Left ventricle myocardium inferior (tissue), 1 donor: ENCODE measurements around the gene CBFB. TPM values are rescaled to one million over a fixed set of nuclear protein-coding genes. Genes with fewer than 3 reads are reported as not detected.
A peak's percentile ranks its signal among the peaks of the same experiment; 100 is the strongest.

ENCODE experiments used
- DNase-seq: peaks from one replicate; pipeline ENCODE4 v3.0.0-alpha.2; 2020
- H3K27ac ChIP-seq: fragments of 200-600 bp; replicated peaks from 2 replicates; pipeline ENCODE4 v1.8.0; 2021
- H3K27me3 ChIP-seq: fragments of 200-600 bp; 2 replicates; pipeline ENCODE4 v1.8.0; 2021; ENCODE audit warnings: low read depth
- H3K36me3 ChIP-seq: fragments of 200-600 bp; 2 replicates; pipeline ENCODE4 v1.8.0; 2021
- H3K4me1 ChIP-seq: fragments of 200-600 bp; 2 replicates; pipeline ENCODE4 v1.8.0; 2021
- H3K4me3 ChIP-seq: fragments of 200-600 bp; 2 replicates; pipeline ENCODE4 v1.8.0; 2021; ENCODE audit warnings: mild to moderate bottlenecking, moderate library complexity
- H3K9me3 ChIP-seq: fragments of 200-600 bp; replicated peaks from 2 replicates; pipeline ENCODE4 v1.8.0; 2021
- intact Hi-C: fragments of 100-400 bp; cut with micrococcal nuclease; formaldehyde crosslinking; loops from one replicate; pipeline ENCODE4 v1.11.0; 2022
- total RNA-seq: library from RNA; stranded (reverse); fragmentation: NEBNext Ultra II Directional; extraction: Animal tissue kit (Norgen Biotek cat#: 25700); gene quantifications from one replicate; pipeline ENCODE4 v1.2.1, GENCODE V29; 2021
- TF ChIP-seq, protein P1 (sequence below): fragments of 200-600 bp; IDR thresholded peaks from 2 replicates; pipeline ENCODE4 v1.8.0; 2021; ENCODE audit warnings: antibody characterized with exemption, mild to moderate bottlenecking, borderline replicate concordance
- donor health status: DM: no; HTN: yes; CAD: no; lungs with severe emphysema.

CBFB gene
- total RNA-seq, 1 donor from 2014 or later, result 25.2 TPM

DNA sequence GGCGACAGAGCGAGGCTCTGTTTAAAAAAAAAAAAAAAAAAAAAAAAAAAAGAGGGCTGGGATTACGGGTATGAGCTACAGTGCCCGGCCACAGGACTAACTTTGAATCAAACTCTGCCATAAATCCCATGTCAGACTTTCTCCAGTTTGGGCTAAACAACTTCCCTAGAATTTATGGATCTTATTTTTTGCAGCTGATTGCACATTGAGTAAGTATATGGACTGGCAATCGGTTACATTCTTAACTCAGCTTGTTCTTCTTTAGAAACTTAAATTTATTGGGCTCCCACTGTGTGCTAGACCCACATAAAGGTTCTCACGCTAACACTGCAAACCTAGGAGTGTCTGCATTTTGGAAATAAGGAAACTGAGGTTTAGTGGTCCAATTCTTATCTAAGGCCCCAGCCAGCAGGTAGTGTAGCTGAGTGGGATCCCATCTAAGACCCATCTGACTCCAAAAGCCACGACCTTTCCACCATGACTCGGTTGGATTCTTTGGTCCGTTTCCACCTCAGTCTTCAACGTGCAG, 718 bp upstream of the CBFB start:
- Histone ChIP-seq H3K4me3 (peak overlapping the region; percentile 99), H3K27ac (peak overlapping the region; percentile 99), H3K36me3 (peaks cover 8% of the 10 kb centered on the region), H3K27me3 (no peaks in the 10 kb centered on the region), H3K9me3 (no peaks in the 10 kb centered on the region), H3K4me1 (peaks cover 47% of the 10 kb centered on the region)
- intact Hi-C loops, result no loop called here
- TF ChIP-seq, protein P1, sequence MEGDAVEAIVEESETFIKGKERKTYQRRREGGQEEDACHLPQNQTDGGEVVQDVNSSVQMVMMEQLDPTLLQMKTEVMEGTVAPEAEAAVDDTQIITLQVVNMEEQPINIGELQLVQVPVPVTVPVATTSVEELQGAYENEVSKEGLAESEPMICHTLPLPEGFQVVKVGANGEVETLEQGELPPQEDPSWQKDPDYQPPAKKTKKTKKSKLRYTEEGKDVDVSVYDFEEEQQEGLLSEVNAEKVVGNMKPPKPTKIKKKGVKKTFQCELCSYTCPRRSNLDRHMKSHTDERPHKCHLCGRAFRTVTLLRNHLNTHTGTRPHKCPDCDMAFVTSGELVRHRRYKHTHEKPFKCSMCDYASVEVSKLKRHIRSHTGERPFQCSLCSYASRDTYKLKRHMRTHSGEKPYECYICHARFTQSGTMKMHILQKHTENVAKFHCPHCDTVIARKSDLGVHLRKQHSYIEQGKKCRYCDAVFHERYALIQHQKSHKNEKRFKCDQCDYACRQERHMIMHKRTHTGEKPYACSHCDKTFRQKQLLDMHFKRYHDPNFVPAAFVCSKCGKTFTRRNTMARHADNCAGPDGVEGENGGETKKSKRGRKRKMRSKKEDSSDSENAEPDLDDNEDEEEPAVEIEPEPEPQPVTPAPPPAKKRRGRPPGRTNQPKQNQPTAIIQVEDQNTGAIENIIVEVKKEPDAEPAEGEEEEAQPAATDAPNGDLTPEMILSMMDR, result no peak
- no peak for DNase-seq

DNA sequence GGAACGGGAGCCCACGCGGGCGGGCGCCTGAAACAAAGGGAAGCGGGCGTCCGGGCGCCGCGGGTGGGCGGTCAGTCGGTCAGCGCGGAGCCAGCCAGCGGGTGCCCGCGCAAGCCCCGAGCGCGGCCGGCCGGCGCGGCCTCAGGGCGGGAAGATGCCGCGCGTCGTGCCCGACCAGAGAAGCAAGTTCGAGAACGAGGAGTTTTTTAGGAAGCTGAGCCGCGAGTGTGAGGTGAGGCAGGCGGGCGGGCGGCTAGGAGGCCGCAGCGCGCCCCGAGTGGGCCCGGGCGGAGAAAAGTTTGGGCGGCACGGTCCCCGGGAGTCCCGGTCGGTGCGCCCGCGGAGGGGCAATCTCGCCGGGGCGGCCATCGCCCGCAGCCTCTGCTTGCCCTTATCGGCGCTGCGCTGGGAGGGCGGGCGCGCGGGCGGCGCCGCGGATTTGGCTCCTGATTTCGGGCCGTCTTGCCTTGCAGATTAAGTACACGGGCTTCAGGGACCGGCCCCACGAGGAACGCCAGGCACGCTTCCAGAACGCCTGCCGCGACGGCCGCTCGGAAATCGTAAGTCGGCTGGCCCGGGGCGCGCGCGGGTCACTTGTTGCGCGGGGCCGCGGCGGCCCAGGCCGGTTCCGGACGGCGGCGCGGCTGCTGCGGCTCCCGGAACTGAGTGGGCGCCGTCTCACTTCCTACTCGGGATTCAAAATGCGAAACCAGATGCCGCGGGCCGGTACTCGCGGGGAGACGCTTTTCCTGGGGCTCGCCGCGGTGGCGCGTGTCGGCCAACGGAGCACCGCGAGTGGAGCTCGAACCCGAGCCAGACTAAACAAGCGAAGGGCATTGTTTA, 526 bp downstream of the CBFB start:
- H3K4me1 ChIP-seq, result peaks cover 52% of the 10 kb centered on the region
- peaks cover 8% of the 10 kb centered on the region for H3K36me3 ChIP-seq
- no peaks in the 10 kb centered on the region for H3K9me3 ChIP-seq
- TF ChIP-seq, protein P1, result no peak
- H3K27me3 ChIP-seq, result no peaks in the 10 kb centered on the region
- peak overlapping the region; percentile 99 for H3K27ac ChIP-seq
- H3K4me3 ChIP-seq, result peak overlapping the region; percentile 99
- intact Hi-C loops, result no loop called here
- peak; percentile 74 for DNase-seq

DNA sequence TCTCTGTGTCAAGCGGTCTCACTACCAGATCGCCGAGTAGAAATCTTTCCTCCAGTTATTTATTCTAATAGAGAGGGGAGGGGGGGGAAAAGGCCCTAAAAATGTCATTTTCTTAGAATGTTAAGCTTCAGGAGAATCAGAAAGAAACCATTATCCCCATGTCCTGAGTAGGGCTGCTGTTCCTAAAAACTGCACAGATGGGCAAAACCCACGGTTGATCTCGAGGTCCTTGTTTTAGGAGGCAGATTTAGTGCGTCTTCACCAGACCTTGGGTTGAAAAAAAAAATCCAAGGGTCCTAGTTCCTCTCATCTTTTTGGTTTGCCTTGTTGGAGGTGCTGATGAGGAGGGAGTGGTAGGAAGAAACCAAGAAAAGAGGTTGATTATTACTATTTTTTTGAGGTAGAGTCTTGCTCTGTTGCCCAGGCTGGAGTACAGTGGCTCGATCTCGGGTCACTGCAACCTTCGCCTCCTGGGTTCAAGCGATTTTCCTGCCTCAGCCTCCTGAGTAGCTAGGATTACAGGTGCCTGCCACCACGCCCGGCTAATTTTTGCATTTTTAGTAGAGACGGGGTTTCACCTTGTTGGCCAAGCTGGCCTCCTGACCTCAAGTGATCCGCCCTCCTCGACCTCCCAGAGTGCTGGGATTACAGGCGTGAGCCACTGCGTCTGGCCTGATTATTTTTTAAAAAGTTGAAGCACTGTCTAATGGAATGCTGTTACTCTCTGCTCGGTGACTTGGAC, 1.4 kb downstream of the CBFB start:
- Histone ChIP-seq H3K4me3 (peak overlapping the region; percentile 99), H3K4me1 (peaks cover 61% of the 10 kb centered on the region), H3K9me3 (no peaks in the 10 kb centered on the region), H3K36me3 (peaks cover 8% of the 10 kb centered on the region), H3K27ac (peak overlapping the region; percentile 99), H3K27me3 (no peaks in the 10 kb centered on the region)
- intact Hi-C loops, result no loop called here
- DNase-seq, result no peak
- TF ChIP-seq, protein P1, result no peak

DNA sequence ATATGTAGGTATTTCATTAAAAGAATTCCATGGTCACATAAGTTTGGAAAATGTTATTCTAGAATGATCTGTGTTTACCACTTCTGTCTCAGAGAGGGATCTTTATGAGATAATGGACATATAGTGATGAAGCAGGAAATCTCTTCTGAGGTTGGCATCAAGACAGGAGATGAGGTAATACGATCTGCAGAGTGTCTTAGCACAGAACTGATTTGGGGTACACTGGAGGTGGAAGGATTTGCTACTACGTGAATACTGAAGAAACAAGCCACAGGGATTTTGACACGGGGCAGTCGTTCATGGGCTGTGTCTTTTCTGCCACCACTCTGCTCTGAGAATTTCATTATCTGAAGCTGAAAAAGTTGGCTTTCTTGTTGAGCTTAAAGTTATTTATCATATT, 5.5 kb downstream of the CBFB start:
- Histone ChIP-seq H3K36me3 (peaks cover 19% of the 10 kb centered on the region), H3K27me3 (no peaks in the 10 kb centered on the region), H3K4me3 (no peak overlapping the region), H3K9me3 (no peaks in the 10 kb centered on the region), H3K27ac (no peak overlapping the region), H3K4me1 (peaks cover 64% of the 10 kb centered on the region)
- intact Hi-C loops, result no loop called here
- DNase-seq, result no peak
- TF ChIP-seq, protein P1, result no peak

DNA sequence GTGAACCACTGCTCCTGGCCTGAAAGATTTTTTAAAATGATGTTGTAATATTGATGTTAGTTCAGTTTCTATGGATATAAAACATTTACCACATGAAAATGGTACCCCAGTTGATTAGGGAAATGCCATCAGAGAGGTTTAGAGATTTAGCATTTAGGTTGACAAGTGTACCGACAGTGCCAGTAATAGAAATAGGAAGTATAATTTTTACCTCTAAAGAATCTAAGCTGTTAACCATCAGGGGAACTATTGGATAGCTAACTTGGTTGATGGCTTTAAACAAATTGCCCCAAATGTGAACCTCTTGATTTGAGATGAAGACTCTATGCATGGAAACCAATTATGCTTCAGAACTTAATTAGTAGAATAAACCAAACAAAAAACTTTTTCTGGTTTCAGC, 6.4 kb downstream of the CBFB start:
- no peak for DNase-seq
- Histone ChIP-seq H3K9me3 (no peaks in the 10 kb centered on the region), H3K36me3 (peaks cover 19% of the 10 kb centered on the region), H3K27me3 (no peaks in the 10 kb centered on the region), H3K27ac (no peak overlapping the region), H3K4me1 (peaks cover 55% of the 10 kb centered on the region), H3K4me3 (no peak overlapping the region)
- intact Hi-C loops, result no loop called here
- TF ChIP-seq, protein P1, result no peak
